ENCODE data around the gene C9orf72.

Gene C9orf72

GRCh38 chr9:27573634-27574590 lies 631 bp upstream of the C9orf72 start:
- DNase-seq (ENCODE audit: low read depth) = peak; percentile 100

GRCh38 chr9:27572566-27572917 lies 739 bp downstream of the C9orf72 start:
- peak; percentile 40 for DNase-seq (ENCODE audit: low read depth)

GRCh38 chr9:27572061-27572460 lies 1.2 kb downstream of the C9orf72 start:
- no peak for DNase-seq (ENCODE audit: low read depth)

GRCh38 chr9:27571011-27571410 lies 2.3 kb downstream of the C9orf72 start:
- DNase-seq (ENCODE audit: low read depth) = no peak

GRCh38 chr9:27569406-27569805 lies 3.9 kb downstream of the C9orf72 start:
- DNase-seq (ENCODE audit: low read depth) = no peak

- DNase-seq (ENCODE audit: low read depth) = no peak
Measured at GRCh38 chr9:27566118-27566517, 7.2 kb downstream of the C9orf72 start.

GRCh38 chr9:27565696-27566095 lies 7.6 kb downstream of the C9orf72 start:
- DNase-seq (ENCODE audit: low read depth) = no peak

GRCh38 chr9:27564670-27565069 lies 8.6 kb downstream of the C9orf72 start:
- no peak for DNase-seq (ENCODE audit: low read depth)

GRCh38 chr9:27563738-27564430 lies 9.4 kb downstream of the C9orf72 start:
- no peak for DNase-seq (ENCODE audit: low read depth)

- no peak for DNase-seq (ENCODE audit: low read depth)
Measured at GRCh38 chr9:27561685-27562084, 11.6 kb downstream of the C9orf72 start.

GRCh38 chr9:27560457-27560856 lies 12.8 kb downstream of the C9orf72 start:
- DNase-seq (ENCODE audit: low read depth) = no peak

GRCh38 chr9:27558307-27558706 lies 15.0 kb downstream of the C9orf72 start:
- DNase-seq (ENCODE audit: low read depth) = no peak

GRCh38 chr9:27556470-27556869 lies 16.8 kb downstream of the C9orf72 start:
- DNase-seq (ENCODE audit: low read depth) = no peak

GRCh38 chr9:27554712-27555111 lies 18.6 kb downstream of the C9orf72 start:
- no peak for DNase-seq (ENCODE audit: low read depth)

GRCh38 chr9:27549196-27549755 lies 24.0 kb downstream of the C9orf72 start:
- no peak for DNase-seq (ENCODE audit: low read depth)

- DNase-seq (ENCODE audit: low read depth) = peak; percentile 51
Measured at GRCh38 chr9:27548055-27548741, 25.1 kb downstream of the C9orf72 start.

GRCh38 chr9:27545471-27545870 lies 27.8 kb downstream of the C9orf72 start:
- no peak for DNase-seq (ENCODE audit: low read depth)

GRCh38 chr9:27542508-27542907 lies 30.8 kb downstream of the C9orf72 start:
- no peak for DNase-seq (ENCODE audit: low read depth)

GRCh38 chr9:27541740-27542139 lies 31.5 kb downstream of the C9orf72 start:
- no peak for DNase-seq (ENCODE audit: low read depth)

GRCh38 chr9:27540502-27540901 lies 32.8 kb downstream of the C9orf72 start:
- no peak for DNase-seq (ENCODE audit: low read depth)

GRCh38 chr9:27539479-27540441 lies 33.5 kb downstream of the C9orf72 start:
- peak; percentile 89 for DNase-seq (ENCODE audit: low read depth)

All from amniotic epithelial cell (primary cell).